ENCODE results near the gene HPSE2. TPM values are rescaled to one million over a fixed set of nuclear protein-coding genes. Genes with fewer than 3 reads are reported as not detected.
A peak's percentile ranks its signal among the peaks of the same experiment; 100 is the strongest.

HPSE2 gene
- total and polyA plus RNA-seq, 4 donors, result 0.05 TPM; not detected in 3

GRCh38 chr10:98861962-98862361 lies 373.7 kb downstream of the HPSE2 start:
- Histone ChIP-seq H3K27ac (ENCODE audit: low read depth in 1 of 2, low read length in 2 of 2) (no peak overlapping the region), H3K4me1 (ENCODE audit: control insufficient read depth in 4 of 4, insufficient read depth in 4 of 4, low read length in 3 of 4) (no peaks in the 10 kb centered on the region), H3K9me3 (ENCODE audit: control insufficient read depth in 4 of 4, low read length in 3 of 4) (peaks cover 0 to 3% (median 2%) of the 10 kb centered on the region in 4 donors), H3K27me3 (ENCODE audit: control insufficient read depth in 4 of 4, insufficient read depth in 4 of 4, low read length in 3 of 4) (peaks cover 0 to 2% (median 0%) of the 10 kb centered on the region in 4 donors), H3K4me3 (ENCODE audit: low read depth in 1 of 3, low read length in 3 of 3) (no peak overlapping the region), H3K9ac (ENCODE audit: low read depth in 1 of 2, low read length in 2 of 2) (no peak overlapping the region), H3K36me3 (ENCODE audit: control insufficient read depth in 4 of 4, insufficient read depth in 3 of 4, low read depth in 1 of 4, low read length in 3 of 4) (no peaks in the 10 kb centered on the region)
- no peak for DNase-seq (ENCODE audit: low spot score)
- TF ChIP-seq EGR1 (IDR thresholded peaks at IDR 0.05; ENCODE audit: low read depth in 2 of 2) (no peak), HNF4G (IDR thresholded peaks at IDR 0.05) (no peak), RAD21 (IDR thresholded peaks at IDR 0.05) (no peak), ZBTB33 (IDR thresholded peaks at IDR 0.05) (no peak), YY1 (IDR thresholded peaks at IDR 0.05) (no peak), NR2F2 (IDR thresholded peaks at IDR 0.05) (no peak), FOXA1 (IDR thresholded peaks at IDR 0.05) (no peak), SP1 (IDR thresholded peaks at IDR 0.05) (no peak), JUND (IDR thresholded peaks at IDR 0.05) (no peak), MAX (IDR thresholded peaks at IDR 0.05) (no peak), GABPA (IDR thresholded peaks at IDR 0.05 in 1 of 2, conservative IDR thresholded peaks at IDR 0.05 in 1 of 2) (no peak), CTCF (IDR thresholded peaks at IDR 0.05; ENCODE audit: low read depth, low read length, missing input control) (no peak), FOXA2 (IDR thresholded peaks at IDR 0.05) (no peak), ATF3 (IDR thresholded peaks at IDR 0.05) (no peak), TAF1 (conservative IDR thresholded peaks at IDR 0.05) (no peak), HNF4A (conservative IDR thresholded peaks at IDR 0.05) (no peak)
- 96% methylated on average over 2 of the region's 2 CpGs for WGBS

- Histone ChIP-seq H3K27me3 (ENCODE audit: control insufficient read depth in 4 of 4, insufficient read depth in 4 of 4, low read length in 3 of 4) (peaks cover 0 to 5% (median 0%) of the 10 kb centered on the region in 4 donors), H3K9ac (ENCODE audit: low read depth in 1 of 2, low read length in 2 of 2) (no peak overlapping the region), H3K27ac (ENCODE audit: low read depth in 1 of 2, low read length in 2 of 2) (no peak overlapping the region), H3K36me3 (ENCODE audit: control insufficient read depth in 4 of 4, insufficient read depth in 3 of 4, low read depth in 1 of 4, low read length in 3 of 4) (no peaks in the 10 kb centered on the region), H3K4me3 (ENCODE audit: low read depth in 1 of 3, low read length in 3 of 3) (no peak overlapping the region), H3K9me3 (ENCODE audit: control insufficient read depth in 4 of 4, low read length in 3 of 4) (no peaks in the 10 kb centered on the region), H3K4me1 (ENCODE audit: control insufficient read depth in 4 of 4, insufficient read depth in 4 of 4, low read length in 3 of 4) (no peaks in the 10 kb centered on the region)
- WGBS, result 70% methylated on average over 2 of the region's 2 CpGs
- DNase-seq (ENCODE audit: low spot score), result no peak
- peak in 1 of 2 donors; percentile 6 for TF ChIP-seq RAD21 (IDR thresholded peaks at IDR 0.05)
- TF ChIP-seq CTCF (IDR thresholded peaks at IDR 0.05; ENCODE audit: low read depth, low read length, missing input control), result peak; percentile 13
- no peak for TF ChIP-seq ATF3 (IDR thresholded peaks at IDR 0.05)
- TF ChIP-seq HNF4A (conservative IDR thresholded peaks at IDR 0.05), result no peak
- no peak for TF ChIP-seq MAX (IDR thresholded peaks at IDR 0.05)
These were observed 377.1 kb downstream of the HPSE2 start for GRCh38 chr10:98858525-98858924.
